LNCaP clone FGC (cell line): ENCODE measurements around the gene NXPH3.

Source experiments
- DNase-seq: peaks from one replicate; pipeline ENCODE4 v3.0.0-alpha.2; 2011; ENCODE audit warnings: low read depth
- H3K4me3 ChIP-seq: 2 replicates; pipeline ENCODE4 v1.5.1; 2011; ENCODE audit warnings: mild to moderate bottlenecking, low read depth, low read length, control low read depth
- CTCF ChIP-seq: IDR thresholded peaks from 2 replicates; pipeline ENCODE4 v1.5.1; 2012; ENCODE audit warnings: mild to moderate bottlenecking; ENCODE audit not compliant: control insufficient read depth, insufficient read depth; ENCODE audit errors: extremely low read depth

The NXPH3 gene

GRCh38 chr17:49555495-49556222, 20.0 kb upstream of the NXPH3 start:
- no peak for DNase-seq
- no peak for TF ChIP-seq CTCF
- no peak overlapping the region for H3K4me3 ChIP-seq

GRCh38 chr17:49556223-49556943, 19.3 kb upstream of the NXPH3 start:
- no peak overlapping the region for H3K4me3 ChIP-seq
- no peak for DNase-seq
- peak; percentile 97 for TF ChIP-seq CTCF

- no peak overlapping the region for H3K4me3 ChIP-seq
- peak; percentile 73 for TF ChIP-seq CTCF
- DNase-seq: no peak
Measured at GRCh38 chr17:49557312-49558024, 18.2 kb upstream of the NXPH3 start.

GRCh38 chr17:49564638-49565037, 11.0 kb upstream of the NXPH3 start:
- TF ChIP-seq CTCF: no peak
- DNase-seq: no peak
- no peak overlapping the region for H3K4me3 ChIP-seq

- no peak overlapping the region for H3K4me3 ChIP-seq
- no peak for DNase-seq
- no peak for TF ChIP-seq CTCF
Measured at GRCh38 chr17:49565948-49566491, 9.7 kb upstream of the NXPH3 start.

GRCh38 chr17:49566668-49567071, 9.0 kb upstream of the NXPH3 start:
- H3K4me3 ChIP-seq: no peak overlapping the region
- no peak for TF ChIP-seq CTCF
- DNase-seq: no peak
